Measurements from ENCODE around the gene VWF. TPM values are rescaled to one million over a fixed set of nuclear protein-coding genes. Genes with fewer than 3 reads are reported as not detected.

The VWF gene
- polyA plus RNA-seq, 1 donor (not counting 4 experiments of a cell fraction or from before 2014, with no cell fraction given), result 0.01 TPM

GRCh38 chr12:6086316-6086715 is 38.2 kb downstream of the VWF start:
- no peaks in the 10 kb centered on the region for H3K36me3 ChIP-seq (ENCODE audit: control insufficient read depth in 2 of 2, extremely low read depth in 1 of 2, insufficient read depth in 2 of 2, low read length in 2 of 2)
- H3K4me2 ChIP-seq (ENCODE audit: control insufficient read depth, extremely low read depth, insufficient read depth, low read depth, low read length), result no peak overlapping the region
- TF ChIP-seq EZH2 (IDR thresholded peaks at IDR 0.05; ENCODE audit: low read length), result no peak
- no peak for TF ChIP-seq CTCF (optimal IDR thresholded peaks at IDR 0.05 in 1 of 3, IDR thresholded peaks at IDR 0.05 in 1 of 3, conservative IDR thresholded peaks at IDR 0.05 in 1 of 3; ENCODE audit: extremely low read depth in 1 of 3, insufficient read depth in 2 of 3, low read length in 3 of 3)
- no peaks in the 10 kb centered on the region for H3K9me1 ChIP-seq (ENCODE audit: control insufficient read depth, extremely low read depth, insufficient read depth, low read length)
- peaks cover 2% of the 10 kb centered on the region for H3K27me3 ChIP-seq (ENCODE audit: control insufficient read depth, extremely low read depth, insufficient read depth, low read length)
- no peak overlapping the region for H3K9ac ChIP-seq (ENCODE audit: control insufficient read depth, extremely low read depth, insufficient read depth, low read length)
- no peaks in the 10 kb centered on the region for H4K20me1 ChIP-seq (ENCODE audit: control insufficient read depth, extremely low read depth, insufficient read depth, low read length)
- dilution Hi-C loops (cut with MboI; ENCODE audit: extremely low pct_ligation_motif_present, low sequenced_read_pairs), result no loop called here
- H3K27ac ChIP-seq (ENCODE audit: control insufficient read depth, insufficient read depth, low read length), result no peak overlapping the region
- no peak overlapping the region for H2AFZ ChIP-seq (ENCODE audit: control insufficient read depth, low read length)
- no peak overlapping the region for H3K4me3 ChIP-seq (ENCODE audit: control insufficient read depth in 2 of 3, extremely low read depth in 1 of 3, insufficient read depth in 2 of 3, low read depth in 1 of 3, low read length in 3 of 3)
- no peaks in the 10 kb centered on the region for H3K79me2 ChIP-seq (ENCODE audit: control insufficient read depth, insufficient read depth, low read length)
- H3K9me3 ChIP-seq (ENCODE audit: control insufficient read depth, low read depth, low read length), result no peaks in the 10 kb centered on the region
- no peak for FAIRE-seq
- peaks cover 20% of the 10 kb centered on the region for H3K4me1 ChIP-seq (ENCODE audit: control insufficient read depth, extremely low read depth, insufficient read depth, low read length)
- no peak for DNase-seq (ENCODE audit: low read depth, low spot score)

GRCh38 chr12:6085841-6086240 is 38.6 kb downstream of the VWF start:
- no peak for DNase-seq (ENCODE audit: low read depth, low spot score)
- no peak for FAIRE-seq
- Histone ChIP-seq H3K79me2 (ENCODE audit: control insufficient read depth, insufficient read depth, low read length) (no peaks in the 10 kb centered on the region), H3K27ac (ENCODE audit: control insufficient read depth, insufficient read depth, low read length) (no peak overlapping the region), H2AFZ (ENCODE audit: control insufficient read depth, low read length) (no peak overlapping the region), H3K4me3 (ENCODE audit: control insufficient read depth in 2 of 3, extremely low read depth in 1 of 3, insufficient read depth in 2 of 3, low read depth in 1 of 3, low read length in 3 of 3) (no peak overlapping the region), H3K9ac (ENCODE audit: control insufficient read depth, extremely low read depth, insufficient read depth, low read length) (no peak overlapping the region), H3K36me3 (ENCODE audit: control insufficient read depth in 2 of 2, extremely low read depth in 1 of 2, insufficient read depth in 2 of 2, low read length in 2 of 2) (no peaks in the 10 kb centered on the region), H3K4me2 (ENCODE audit: control insufficient read depth, extremely low read depth, insufficient read depth, low read depth, low read length) (no peak overlapping the region), H4K20me1 (ENCODE audit: control insufficient read depth, extremely low read depth, insufficient read depth, low read length) (no peaks in the 10 kb centered on the region), H3K9me1 (ENCODE audit: control insufficient read depth, extremely low read depth, insufficient read depth, low read length) (no peaks in the 10 kb centered on the region), H3K9me3 (ENCODE audit: control insufficient read depth, low read depth, low read length) (no peaks in the 10 kb centered on the region), H3K27me3 (ENCODE audit: control insufficient read depth, extremely low read depth, insufficient read depth, low read length) (peaks cover 2% of the 10 kb centered on the region), H3K4me1 (ENCODE audit: control insufficient read depth, extremely low read depth, insufficient read depth, low read length) (peaks cover 20% of the 10 kb centered on the region)
- no peak for TF ChIP-seq CTCF (optimal IDR thresholded peaks at IDR 0.05 in 1 of 3, IDR thresholded peaks at IDR 0.05 in 1 of 3, conservative IDR thresholded peaks at IDR 0.05 in 1 of 3; ENCODE audit: extremely low read depth in 1 of 3, insufficient read depth in 2 of 3, low read length in 3 of 3)
- no peak for TF ChIP-seq EZH2 (IDR thresholded peaks at IDR 0.05; ENCODE audit: low read length)
- dilution Hi-C loops (cut with MboI; ENCODE audit: extremely low pct_ligation_motif_present, low sequenced_read_pairs), result no loop called here
